Jurkat, Clone E6-1 (cell line): ENCODE data around the gene F12.
A peak's percentile ranks its signal among the peaks of the same experiment; 100 is the strongest.
"Not testable (repeated sequence)": the region's sequence is repeated elsewhere in the genome, so short reads cannot be mapped to it uniquely, and the experiment has no call there.

ENCODE experiments used
- DNase-seq: peaks from one replicate; pipeline ENCODE4 v3.0.0-alpha.2; 2011; ENCODE audit warnings: low read depth, low spot score
- H3K4me3 ChIP-seq: 2 replicates; pipeline ENCODE4 v1.5.1; 2011; ENCODE audit warnings: mild to moderate bottlenecking, low read length, control low read depth, moderate library complexity

F12 gene

GRCh38 chr5:177363565-177363964, 45.8 kb downstream of the F12 start:
- H3K4me3 ChIP-seq, result no peak overlapping the region
- no peak for DNase-seq

DNA sequence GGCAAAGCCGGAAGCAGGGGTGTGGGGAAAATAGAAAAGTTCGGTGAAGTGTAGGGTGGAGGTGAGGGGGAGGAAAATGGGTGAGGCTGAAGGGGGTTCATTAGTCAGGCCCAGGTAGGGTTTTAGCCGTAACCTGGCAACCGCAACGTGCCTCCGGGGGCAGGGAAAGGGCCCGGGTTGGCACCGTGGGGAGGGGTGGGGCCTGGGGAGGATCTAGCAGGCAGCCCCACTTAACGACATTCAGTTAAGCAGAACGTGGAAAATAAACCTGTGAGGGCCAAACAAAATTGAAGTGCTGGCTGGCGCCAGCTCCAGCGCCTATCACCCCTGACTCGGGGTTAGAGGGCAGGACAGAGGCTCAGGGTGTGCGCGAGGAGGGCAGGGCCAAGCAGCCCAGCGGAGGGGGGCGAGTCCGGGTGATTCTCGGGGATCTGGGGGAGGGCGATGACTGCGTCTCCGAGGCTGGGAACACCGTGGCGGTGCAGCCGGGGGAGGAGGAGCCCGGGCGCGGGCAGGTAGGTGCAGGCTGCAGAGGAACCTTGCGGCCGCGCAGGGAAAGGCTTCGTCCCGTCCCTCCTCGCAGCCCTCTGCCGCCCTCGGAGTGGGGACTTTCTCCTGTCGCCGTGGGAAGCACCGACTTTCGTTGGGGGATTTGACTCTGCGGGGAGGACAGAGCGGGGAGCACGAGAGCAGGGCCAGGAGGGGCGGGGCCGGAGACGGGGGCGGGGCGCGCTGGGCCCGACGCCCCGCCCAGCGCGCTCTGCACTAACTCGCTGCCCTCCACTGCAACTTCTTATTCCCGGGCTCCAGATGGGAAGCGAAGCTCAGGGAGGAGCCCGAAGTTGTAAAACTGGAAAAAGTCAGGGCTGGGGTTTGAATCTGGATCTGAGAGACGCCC, 46.5 kb downstream of the F12 start:
- no peak for DNase-seq
- H3K4me3 ChIP-seq, result no peak overlapping the region

GRCh38 chr5:177362292-177362609, 47.1 kb downstream of the F12 start:
- H3K4me3 ChIP-seq, result no peak overlapping the region
- DNase-seq, result no peak

- no peak for DNase-seq
Measured at GRCh38 chr5:177361418-177362291, 47.7 kb downstream of the F12 start.

GRCh38 chr5:177360740-177361139, 48.6 kb downstream of the F12 start:
- H3K4me3 ChIP-seq, DNase-seq: not testable (repeated sequence)

More at GRCh38 chr5:177361418-177362291, 47.7 kb downstream of the F12 start:
- H3K4me3 ChIP-seq, result no peak overlapping the region

- H3K4me3 ChIP-seq, result no peak overlapping the region
- DNase-seq, result no peak
Measured at GRCh38 chr5:177359860-177360259, 49.5 kb downstream of the F12 start.

DNA sequence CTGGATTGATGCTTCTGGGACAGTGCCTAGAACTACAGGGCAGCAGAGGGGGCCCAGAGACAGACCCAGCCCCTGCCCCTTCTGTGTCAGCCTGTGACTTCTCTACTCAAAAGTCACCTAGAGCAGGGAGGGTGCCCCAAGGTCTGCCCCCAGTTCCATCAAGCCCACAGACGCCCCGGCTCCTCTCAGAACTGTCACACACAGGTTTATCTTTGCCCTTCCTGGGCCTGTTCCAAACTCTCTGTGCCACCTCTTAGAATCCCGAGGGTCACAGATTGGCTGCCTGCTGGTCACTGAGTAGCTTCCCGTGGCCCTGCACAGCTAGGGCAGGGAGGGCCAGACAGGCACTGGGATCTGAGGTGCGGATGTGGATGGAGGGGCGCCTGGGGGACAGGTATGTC, 49.9 kb downstream of the F12 start:
- H3K4me3 ChIP-seq, result no peak overlapping the region
- DNase-seq, result no peak

GRCh38 chr5:177358370-177358819, 51.0 kb downstream of the F12 start:
- H3K4me3 ChIP-seq, result peak overlapping the region; percentile 75
- no peak for DNase-seq

DNA sequence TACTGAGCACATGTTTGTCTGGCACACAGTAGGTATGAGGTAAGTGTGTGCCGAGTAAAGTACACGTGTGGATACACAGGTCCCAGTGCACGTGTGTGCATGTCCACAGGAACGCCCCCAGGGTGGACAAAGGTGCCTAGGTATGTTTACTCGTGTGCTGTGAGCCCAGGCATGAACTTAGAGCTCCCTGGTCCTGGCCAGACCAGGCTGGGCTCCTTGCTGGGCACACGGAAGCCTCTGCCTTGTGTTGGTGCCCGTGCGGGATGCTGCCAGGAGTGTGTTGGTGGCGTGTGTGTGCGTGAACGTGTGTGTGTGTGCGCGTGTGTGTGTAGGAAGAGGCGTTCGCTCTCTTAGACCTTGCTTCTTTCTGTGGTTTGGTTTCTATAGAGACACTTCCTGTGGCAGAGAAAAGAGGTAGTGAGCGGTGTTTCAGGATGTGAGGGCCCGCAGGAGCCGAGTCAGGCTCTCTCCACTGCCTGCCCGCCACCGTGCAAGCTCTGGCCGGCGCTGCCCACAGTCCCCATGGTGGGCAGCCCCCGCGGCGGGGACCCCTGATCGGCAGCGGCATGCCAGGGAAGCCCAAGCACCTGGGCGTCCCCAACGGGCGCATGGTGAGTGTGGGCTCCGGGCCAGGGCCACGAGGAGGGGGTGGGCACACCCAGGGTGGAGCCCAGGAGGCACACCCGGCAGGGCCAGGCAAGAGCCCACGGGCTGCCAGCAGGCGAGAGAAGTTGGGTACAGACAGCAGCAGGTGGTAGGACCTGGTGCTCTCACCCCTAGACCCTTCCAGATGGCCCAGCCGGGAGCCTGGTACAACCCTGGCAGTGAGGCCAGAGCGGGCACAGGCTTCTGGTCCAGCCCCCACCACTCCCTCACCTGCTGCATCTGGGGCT, 51.7 kb downstream of the F12 start, which contains the start of gene RGS14:
Gene RGS14 (plus strand): TSS at position 466 of the 893 bp plus-strand sequence. CDS start 101 bp downstream, at position 567.
- H3K4me3 ChIP-seq, result peak within 1 kb of the TSS; percentile 75
- peak; percentile 94 for DNase-seq

DNA sequence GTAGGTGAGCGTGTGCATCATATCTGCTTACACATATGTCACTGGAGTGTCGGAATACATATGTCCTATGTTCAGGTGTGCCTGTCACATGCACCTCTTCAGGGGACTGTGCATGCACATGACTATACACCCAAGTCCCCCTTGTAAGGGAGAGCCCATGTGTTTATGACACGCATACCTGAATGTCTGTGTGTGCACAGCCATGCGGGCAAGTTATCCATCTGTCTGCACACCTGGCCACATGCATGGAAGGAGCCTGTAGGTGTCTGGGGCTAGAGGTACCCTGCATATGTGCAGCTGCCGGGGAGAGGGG, 52.3 kb downstream of the F12 start:
- DNase-seq, result no peak

DNA sequence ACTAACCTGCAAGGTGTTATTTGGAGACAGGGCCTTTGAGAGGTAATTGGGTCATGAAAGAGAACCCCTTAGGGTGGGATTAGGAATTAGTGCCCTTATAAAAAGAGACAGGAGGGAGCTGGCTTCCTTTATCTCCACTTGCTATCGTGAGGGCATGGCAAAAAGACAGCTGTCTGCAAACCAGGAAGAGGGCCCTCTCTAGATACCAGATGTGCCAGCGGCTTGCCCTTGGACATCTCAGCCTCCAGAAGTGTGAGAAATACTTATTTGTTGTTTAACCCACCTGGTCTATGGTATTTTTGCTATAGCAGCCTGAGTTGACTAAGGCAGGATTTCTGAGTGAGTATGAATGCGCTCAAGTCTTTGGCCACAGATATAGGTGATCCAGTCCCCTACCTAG, 52.6 kb downstream of the F12 start:
- no peak overlapping the region; the same call in 1 of the 2 replicates for H3K4me3 ChIP-seq
- DNase-seq, result no peak

More for the DNA sequence above, 52.3 kb downstream of the F12 start:
- peak overlapping the region; percentile 75 for H3K4me3 ChIP-seq

DNA sequence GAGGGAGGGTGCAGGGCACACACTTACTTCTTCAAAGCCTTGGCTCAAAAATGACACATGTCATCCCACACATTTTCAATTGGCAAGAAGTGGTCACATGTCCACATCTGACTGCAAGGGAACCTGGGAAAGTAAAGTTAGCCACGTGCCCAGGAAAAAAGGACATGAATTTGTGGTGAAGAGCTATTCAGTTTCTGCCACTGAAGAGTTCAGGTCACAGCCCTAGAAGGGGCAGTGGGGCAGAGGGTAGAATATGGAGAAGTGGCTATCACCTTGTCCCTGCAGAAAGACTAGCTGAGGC, 53.5 kb downstream of the F12 start:
- no peak overlapping the region for H3K4me3 ChIP-seq
- DNase-seq, result no peak

DNA sequence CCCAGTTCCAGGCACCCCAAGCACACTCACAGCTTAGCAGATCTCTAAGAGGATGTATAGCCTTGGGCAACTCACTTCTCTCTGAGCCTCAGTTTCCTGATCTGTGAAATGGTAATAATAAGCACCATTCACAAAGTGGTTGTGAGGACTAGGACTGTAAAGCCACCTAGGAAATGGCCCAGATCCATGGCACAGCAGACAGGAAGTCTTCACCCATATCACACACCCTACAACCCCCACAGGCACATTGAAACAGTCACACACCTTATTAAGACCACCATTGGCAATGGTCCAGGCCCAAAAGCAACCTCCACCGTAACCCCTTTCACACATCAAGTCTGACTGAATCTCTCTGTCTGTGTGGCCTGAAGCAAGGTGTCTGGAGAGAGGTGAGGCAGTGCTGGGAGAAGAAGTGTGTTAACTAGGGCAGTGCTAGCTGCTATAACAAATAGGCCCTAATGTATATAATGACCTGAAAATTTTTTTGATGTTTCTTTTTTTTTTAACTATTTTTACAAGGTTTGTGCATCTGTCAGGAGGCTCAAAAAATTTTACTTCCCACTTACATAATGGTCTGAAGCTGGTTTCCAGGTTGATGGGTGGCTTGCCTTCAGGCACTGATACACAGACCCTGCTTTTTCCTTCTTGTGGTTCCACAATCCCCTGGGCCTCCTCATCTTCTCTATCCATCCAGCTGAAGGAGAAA, 54.0 kb downstream of the F12 start:
- DNase-seq, result peak; percentile 48
- no peak overlapping the region for H3K4me3 ChIP-seq

DNA sequence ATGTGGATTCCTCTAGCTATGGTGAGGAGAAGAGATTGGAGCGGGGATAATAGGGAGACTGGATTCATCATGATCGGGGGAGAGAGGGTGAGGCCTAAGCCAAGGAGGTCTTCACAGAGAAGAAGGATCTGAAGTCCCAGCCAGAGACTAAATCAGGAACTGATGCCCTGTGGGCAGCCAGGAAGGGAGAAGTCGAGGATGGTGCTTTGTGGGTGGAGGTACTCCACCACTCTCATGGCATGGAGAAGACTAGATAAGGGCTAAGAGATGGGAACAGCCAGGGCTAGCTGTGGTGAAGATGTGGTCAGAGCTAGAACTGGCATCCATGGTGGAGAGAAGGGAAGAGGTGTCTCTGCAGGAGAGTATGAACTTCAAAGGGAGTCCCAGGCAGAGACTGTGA, 54.7 kb downstream of the F12 start:
- no peak for DNase-seq
- no peak overlapping the region for H3K4me3 ChIP-seq

- no peak for DNase-seq
- no peak overlapping the region for H3K4me3 ChIP-seq
Measured at GRCh38 chr5:177354256-177354655, 55.1 kb downstream of the F12 start.

GRCh38 chr5:177353093-177353492, 56.3 kb downstream of the F12 start:
- H3K4me3 ChIP-seq, result no peak overlapping the region
- no peak for DNase-seq
